SK-N-SH (cell line): Measurements from ENCODE around the gene IL10RB. TPM values are rescaled to one million over a fixed set of nuclear protein-coding genes. Genes with fewer than 3 reads are reported as not detected.

Experiments used
- CTCF ChIA-PET: fragments of 300-600, 350-600 bp; formaldehyde crosslinking; extraction: SDS; loops from one replicate; lab custom pipeline; 2021; lab: Yijun Ruan, JAX
- POLR2A ChIA-PET: fragments of 350-600 bp; sonication (Branson Sonifier 250); formaldehyde crosslinking; extraction: SDS; loops from one replicate; lab custom pipeline; 2020; ENCODE audit warnings: antibody characterized with exemption, inconsistent platforms; lab: Yijun Ruan, JAX
- DNase-seq: peaks from one replicate; pipeline ENCODE4 v3.0.0; 2012
- H2AFZ ChIP-seq: fragments of 200-600 bp; sonication (generic); 2 replicates; pipeline ENCODE4 v1.8.1; 2016; ENCODE audit warnings: antibody characterized with exemption, mild to moderate bottlenecking, low read depth
- H3F3A ChIP-seq: fragments of 200-600 bp; sonication (generic); replicated peaks from 2 replicates; pipeline ENCODE3; 2016; ENCODE audit warnings: antibody characterized with exemption, mild to moderate bottlenecking; ENCODE audit not compliant: insufficient read depth
- H3K27ac ChIP-seq, 2 experiments: fragments of 200-500 bp in 1 of 2; fragments of 200-600 bp in 1 of 2; sonication (Bioruptor generic) in 1 of 2; sonication (generic), shearing (Covaris generic) in 1 of 2; 2 replicates each; pipeline versions ENCODE4 v1.5.1 to v1.6.1; 2014 to 2016; ENCODE audit warnings: low read depth in 2 of 2, inconsistent platforms in 1 of 2, low read length in 1 of 2, mild to moderate bottlenecking in 1 of 2, mixed read lengths in 1 of 2
- H3K27me3 ChIP-seq: fragments of 200-600 bp; sonication (generic), shearing (Covaris generic); 2 replicates; pipeline ENCODE4 v1.6.1; 2016; ENCODE audit warnings: mixed run types; ENCODE audit not compliant: insufficient read depth
- H3K36me3 ChIP-seq, 2 experiments: fragments of 200-500 bp in 1 of 2; fragments of 200-600 bp in 1 of 2; sonication (Bioruptor generic) in 1 of 2; sonication (generic) in 1 of 2; replicated peaks in 1 of 2; 2 replicates each; pipeline versions ENCODE3 to v1.5.1; 2014 to 2016; ENCODE audit warnings: low read length in 1 of 2, mild to moderate bottlenecking in 1 of 2; ENCODE audit not compliant: insufficient read depth in 2 of 2, control insufficient read depth in 1 of 2
- H3K4me1 ChIP-seq, 2 experiments: fragments of 200-500 bp in 1 of 2; fragments of 200-600 bp in 1 of 2; sonication (Bioruptor generic) in 1 of 2; sonication (generic), shearing (Covaris generic) in 1 of 2; 2 replicates each; pipeline versions ENCODE4 v1.5.1 to v1.6.1; 2014 to 2016; ENCODE audit warnings: low read depth in 1 of 2, low read length in 1 of 2, mixed run types in 1 of 2; ENCODE audit not compliant: insufficient read depth in 2 of 2, control insufficient read depth in 1 of 2
- H3K4me2 ChIP-seq: fragments of 200-600 bp; sonication (generic), shearing (Covaris generic); 2 replicates; pipeline ENCODE4 v1.6.1; 2017; ENCODE audit warnings: mixed run types
- H3K4me3 ChIP-seq, 2 experiments: fragments of 200-500 bp in 1 of 2; fragments of 200-600 bp in 1 of 2; sonication (Bioruptor generic) in 1 of 2; sonication (generic), shearing (Covaris generic) in 1 of 2; 2 replicates each; pipeline versions ENCODE4 v1.5.1 to v1.8.1; 2014 to 2016; ENCODE audit warnings: low read depth in 2 of 2, inconsistent platforms in 1 of 2, low read length in 1 of 2, mild to moderate bottlenecking in 1 of 2, mixed read lengths in 1 of 2, moderate library complexity in 1 of 2
- H3K79me2 ChIP-seq: fragments of 200-600 bp; sonication (generic); 2 replicates; pipeline ENCODE4 v1.8.1; 2017; ENCODE audit warnings: mild to moderate bottlenecking; ENCODE audit not compliant: insufficient read depth
- H3K9ac ChIP-seq: fragments of 200-600 bp; sonication (generic); 2 replicates; pipeline ENCODE4 v1.6.1; 2017; ENCODE audit warnings: mixed run types
- H3K9me2 ChIP-seq: fragments of 200-600 bp; sonication (generic); 2 replicates; pipeline ENCODE4 v1.6.1; 2017; ENCODE audit warnings: mixed run types
- H3K9me3 ChIP-seq: fragments of 200-600 bp; sonication (generic); 2 replicates; pipeline ENCODE4 v1.6.1; 2017; ENCODE audit warnings: mixed run types, mild to moderate bottlenecking, moderate library complexity
- H4K20me1 ChIP-seq: fragments of 200-600 bp; sonication (generic); 2 replicates; pipeline ENCODE4 v1.6.1; 2017; ENCODE audit warnings: mild to moderate bottlenecking, mixed run types; ENCODE audit not compliant: insufficient read depth
- CHD2 ChIP-seq: fragments of 150-350 bp; IDR thresholded peaks from 2 replicates; pipeline ENCODE4 v1.6.1; 2018; ENCODE audit warnings: low read length; ENCODE audit not compliant: partially characterized antibody
- ELF1 ChIP-seq: IDR thresholded peaks from 2 replicates; pipeline ENCODE4 v1.4.0; 2012
- EP300 ChIP-seq, 2 experiments: IDR thresholded peaks; 2 replicates each; pipeline versions ENCODE4 v1.4.0 to v1.6.1; 2012; ENCODE audit warnings: borderline replicate concordance in 1 of 2, low read depth in 1 of 2, low read length in 1 of 2
- EZH2phosphoT487 ChIP-seq: fragments of 200-600 bp; sonication (generic); IDR thresholded peaks from 2 replicates; pipeline ENCODE4 v1.6.1; 2017; ENCODE audit warnings: low read depth, mixed run types, mild to moderate bottlenecking, antibody characterized with exemption, moderate library complexity, borderline replicate concordance
- FOSL2 ChIP-seq: IDR thresholded peaks from 2 replicates; pipeline ENCODE4 v1.4.0; 2012; ENCODE audit warnings: low read depth, mild to moderate bottlenecking, moderate library complexity, borderline replicate concordance
- FOXJ3 ChIP-seq: sonication (generic); formaldehyde crosslinking; IDR thresholded peaks from 2 replicates; pipeline ENCODE4 v1.5.1; 2020; ENCODE audit warnings: mild to moderate bottlenecking, missing genetic modification reagents
- JUND ChIP-seq: IDR thresholded peaks from 2 replicates; pipeline ENCODE4 v1.4.0; 2012
- NRF1 ChIP-seq: IDR thresholded peaks from 2 replicates; pipeline ENCODE4 v1.6.1; 2012; ENCODE audit warnings: low read depth, mild to moderate bottlenecking, low read length
- PBX3 ChIP-seq: IDR thresholded peaks from 2 replicates; pipeline ENCODE4; 2012
- POLR2AphosphoS5 ChIP-seq: IDR thresholded peaks from 2 replicates; pipeline ENCODE4 v1.6.1; 2012; ENCODE audit warnings: low read depth, low read length
- RAD21 ChIP-seq: IDR thresholded peaks from 2 replicates; pipeline ENCODE4 v1.6.1; 2012; ENCODE audit warnings: mild to moderate bottlenecking, low read length
- RCOR1 ChIP-seq: fragments of 150-350 bp; IDR thresholded peaks from 2 replicates; pipeline ENCODE4 v1.6.1; 2017; ENCODE audit warnings: antibody characterized with exemption, low read length
- RFX5 ChIP-seq: IDR thresholded peaks from 2 replicates; pipeline ENCODE4 v1.6.1; 2012; ENCODE audit warnings: mild to moderate bottlenecking, improper control_type of control experiment, low read length
- RXRA ChIP-seq: IDR thresholded peaks from 2 replicates; pipeline ENCODE4 v1.4.0; 2012; ENCODE audit warnings: low read depth, mild to moderate bottlenecking, borderline replicate concordance
- SMC3 ChIP-seq: IDR thresholded peaks from 2 replicates; pipeline ENCODE4 v1.6.1; 2012; ENCODE audit warnings: low read depth, low read length, improper control_type of control experiment
- WGBS: methylation state at CpG from one replicate; pipeline ENCODE4 v1.1.6; 2017; ENCODE audit warnings: low lambda C conversion rate; 5-methylcytosine and 5-hydroxymethylcytosine counted together
- polyA plus RNA-seq, 3 experiments: library from polyadenylated mRNA; depleted of rRNA; stranded (reverse); fragments of >200 nt; gene quantifications; 2 replicates each; pipeline ENCODE4 v1.2.3, GENCODE V29; 2012
- TF ChIP-seq, protein P1 (sequence below): IDR thresholded peaks from 2 replicates; pipeline ENCODE4 v1.6.1; 2012; ENCODE audit warnings: mild to moderate bottlenecking, low read depth, low read length, moderate library complexity
- TF ChIP-seq, protein P2 (sequence below): fragments of 200-600 bp; sonication (generic); IDR thresholded peaks from 2 replicates; pipeline ENCODE4 v1.6.1; 2017; ENCODE audit warnings: antibody characterized with exemption, mild to moderate bottlenecking, moderate library complexity

Gene IL10RB
- polyA plus RNA-seq, 1 of the 3 experiments (the other 2 are of a cell fraction): 20.1 TPM

- ChIA-PET CTCF (no interaction called here), POLR2A (no interaction called here)
- H3K9ac ChIP-seq: no peak overlapping the region
- TF ChIP-seq ELF1: no peak
- TF ChIP-seq FOXJ3 (CRISPR knock-in tag): no peak
- TF ChIP-seq, protein P1, sequence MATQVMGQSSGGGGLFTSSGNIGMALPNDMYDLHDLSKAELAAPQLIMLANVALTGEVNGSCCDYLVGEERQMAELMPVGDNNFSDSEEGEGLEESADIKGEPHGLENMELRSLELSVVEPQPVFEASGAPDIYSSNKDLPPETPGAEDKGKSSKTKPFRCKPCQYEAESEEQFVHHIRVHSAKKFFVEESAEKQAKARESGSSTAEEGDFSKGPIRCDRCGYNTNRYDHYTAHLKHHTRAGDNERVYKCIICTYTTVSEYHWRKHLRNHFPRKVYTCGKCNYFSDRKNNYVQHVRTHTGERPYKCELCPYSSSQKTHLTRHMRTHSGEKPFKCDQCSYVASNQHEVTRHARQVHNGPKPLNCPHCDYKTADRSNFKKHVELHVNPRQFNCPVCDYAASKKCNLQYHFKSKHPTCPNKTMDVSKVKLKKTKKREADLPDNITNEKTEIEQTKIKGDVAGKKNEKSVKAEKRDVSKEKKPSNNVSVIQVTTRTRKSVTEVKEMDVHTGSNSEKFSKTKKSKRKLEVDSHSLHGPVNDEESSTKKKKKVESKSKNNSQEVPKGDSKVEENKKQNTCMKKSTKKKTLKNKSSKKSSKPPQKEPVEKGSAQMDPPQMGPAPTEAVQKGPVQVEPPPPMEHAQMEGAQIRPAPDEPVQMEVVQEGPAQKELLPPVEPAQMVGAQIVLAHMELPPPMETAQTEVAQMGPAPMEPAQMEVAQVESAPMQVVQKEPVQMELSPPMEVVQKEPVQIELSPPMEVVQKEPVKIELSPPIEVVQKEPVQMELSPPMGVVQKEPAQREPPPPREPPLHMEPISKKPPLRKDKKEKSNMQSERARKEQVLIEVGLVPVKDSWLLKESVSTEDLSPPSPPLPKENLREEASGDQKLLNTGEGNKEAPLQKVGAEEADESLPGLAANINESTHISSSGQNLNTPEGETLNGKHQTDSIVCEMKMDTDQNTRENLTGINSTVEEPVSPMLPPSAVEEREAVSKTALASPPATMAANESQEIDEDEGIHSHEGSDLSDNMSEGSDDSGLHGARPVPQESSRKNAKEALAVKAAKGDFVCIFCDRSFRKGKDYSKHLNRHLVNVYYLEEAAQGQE: no peak
- TF ChIP-seq CHD2: no peak
- TF ChIP-seq JUND: no peak
- no peak for TF ChIP-seq FOSL2
- no peak for TF ChIP-seq POLR2AphosphoS5
- WGBS: 93% methylated on average over 3 of the region's 3 CpGs
- H3K4me2 ChIP-seq: no peak overlapping the region
- no peak overlapping the region for H2AFZ ChIP-seq
- H4K20me1 ChIP-seq: no peaks in the 10 kb centered on the region
- no peak for DNase-seq
- H3K4me1 ChIP-seq: peaks cover 0 to 2% of the 10 kb centered on the region in 2 experiments; a peak in 1 of 4 replicates
- H3K79me2 ChIP-seq: no peaks in the 10 kb centered on the region
- no peak overlapping the region for H3K27ac ChIP-seq
- H3K9me2 ChIP-seq: no peaks in the 10 kb centered on the region
- no peaks in the 10 kb centered on the region for H3K27me3 ChIP-seq
- H3K4me3 ChIP-seq: no peak overlapping the region
- H3F3A ChIP-seq: no peaks in the 10 kb centered on the region
- peaks cover 9% of the 10 kb centered on the region; the same call in 1 of the 2 replicates for H3K9me3 ChIP-seq
- H3K36me3 ChIP-seq: peaks cover 18 to 59% of the 10 kb centered on the region in 2 experiments
Measured at GRCh38 chr21:33279330-33279820, 13.2 kb downstream of the IL10RB start.

DNA sequence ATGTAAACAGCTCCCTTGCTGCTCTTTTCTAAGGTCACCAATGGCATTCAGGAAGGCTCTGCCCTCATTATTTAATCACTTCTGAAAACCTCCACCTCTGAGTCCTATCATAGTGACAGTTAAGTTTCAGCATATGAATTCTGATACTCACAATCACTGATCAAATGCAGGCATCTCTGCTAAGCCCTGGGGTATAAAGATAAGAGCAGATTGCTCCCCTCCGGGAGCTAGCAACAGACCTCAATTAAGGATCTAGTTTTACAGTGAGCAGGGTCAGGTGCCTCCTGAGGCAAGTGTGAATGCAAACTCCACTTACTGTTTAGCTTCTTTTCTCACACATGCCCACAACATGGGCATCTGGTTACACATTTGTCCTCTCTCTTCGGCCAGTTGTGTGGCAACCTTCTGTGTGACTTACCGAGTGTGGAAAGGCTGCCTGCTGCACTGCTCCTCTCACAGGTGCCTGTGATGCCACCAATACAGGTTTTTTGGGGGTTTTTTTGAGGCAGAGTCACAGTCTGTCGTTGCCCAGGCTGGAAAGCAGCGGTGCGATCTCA, 15.0 kb downstream of the IL10RB start:
- Histone ChIP-seq H3K4me3 (no peak overlapping the region), H3F3A (no peaks in the 10 kb centered on the region), H3K27me3 (no peaks in the 10 kb centered on the region), H3K9ac (no peak overlapping the region), H4K20me1 (no peaks in the 10 kb centered on the region), H3K36me3 (peaks cover 18 to 47% of the 10 kb centered on the region in 2 experiments), H3K27ac (no peak overlapping the region), H3K9me3 (peaks cover 9% of the 10 kb centered on the region; the same call in 1 of the 2 replicates), H3K9me2 (no peaks in the 10 kb centered on the region), H3K79me2 (no peaks in the 10 kb centered on the region), H3K4me2 (no peak overlapping the region), H2AFZ (no peak overlapping the region), H3K4me1 (peaks cover 0 to 2% of the 10 kb centered on the region in 2 experiments; a peak in 1 of 4 replicates)
- ChIA-PET CTCF (interaction anchor here (1.2 kb wide), 1 partner anchor 80 kb away, joined by 3 read pairs; no protein-coding TSS in a partner anchor), POLR2A (no interaction called here)
- 78% methylated on average over 5 of the region's 6 CpGs for WGBS
- DNase-seq: peak; percentile 53
- TF ChIP-seq, protein P2, sequence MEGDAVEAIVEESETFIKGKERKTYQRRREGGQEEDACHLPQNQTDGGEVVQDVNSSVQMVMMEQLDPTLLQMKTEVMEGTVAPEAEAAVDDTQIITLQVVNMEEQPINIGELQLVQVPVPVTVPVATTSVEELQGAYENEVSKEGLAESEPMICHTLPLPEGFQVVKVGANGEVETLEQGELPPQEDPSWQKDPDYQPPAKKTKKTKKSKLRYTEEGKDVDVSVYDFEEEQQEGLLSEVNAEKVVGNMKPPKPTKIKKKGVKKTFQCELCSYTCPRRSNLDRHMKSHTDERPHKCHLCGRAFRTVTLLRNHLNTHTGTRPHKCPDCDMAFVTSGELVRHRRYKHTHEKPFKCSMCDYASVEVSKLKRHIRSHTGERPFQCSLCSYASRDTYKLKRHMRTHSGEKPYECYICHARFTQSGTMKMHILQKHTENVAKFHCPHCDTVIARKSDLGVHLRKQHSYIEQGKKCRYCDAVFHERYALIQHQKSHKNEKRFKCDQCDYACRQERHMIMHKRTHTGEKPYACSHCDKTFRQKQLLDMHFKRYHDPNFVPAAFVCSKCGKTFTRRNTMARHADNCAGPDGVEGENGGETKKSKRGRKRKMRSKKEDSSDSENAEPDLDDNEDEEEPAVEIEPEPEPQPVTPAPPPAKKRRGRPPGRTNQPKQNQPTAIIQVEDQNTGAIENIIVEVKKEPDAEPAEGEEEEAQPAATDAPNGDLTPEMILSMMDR: no peak
- TF ChIP-seq RAD21: no peak
- peak; percentile 92 for TF ChIP-seq RCOR1
- TF ChIP-seq, protein P1: no peak
- no peak for TF ChIP-seq PBX3
- no peak for TF ChIP-seq FOXJ3 (CRISPR knock-in tag)
- peak in 1 of 2 experiments; percentile 57; a peak in 1 of 4 replicates for TF ChIP-seq EP300 (IDR thresholded peaks at IDR 0.05; ENCODE audit: borderline replicate concordance in 1 of 2, low read depth in 1 of 2, low read length in 1 of 2)
- no peak for TF ChIP-seq EZH2phosphoT487
- TF ChIP-seq RFX5: no peak
- no peak for TF ChIP-seq SMC3
- no peak for TF ChIP-seq NRF1
- no peak for TF ChIP-seq RXRA
- TF ChIP-seq FOSL2: no peak
